Activated naive CD4-positive, alpha-beta T cell treated with Interleukin-2 at 50 U/mL for 16 hours (primary cell): ENCODE measurements around the gene MYO9B.
"Not testable (repeated sequence)": the region's sequence is repeated elsewhere in the genome, so short reads cannot be mapped to it uniquely, and the experiment has no call there.

Experiments
- DNase-seq: peaks from one replicate; pipeline ENCODE4 v3.0.0-alpha.2; 2020

Gene MYO9B

GRCh38 chr19:17094694-17095093 lies 19.1 kb downstream of the MYO9B start:
- DNase-seq = not testable (repeated sequence)

GRCh38 chr19:17095141-17095919 lies 19.8 kb downstream of the MYO9B start:
- no peak for DNase-seq

DNA sequence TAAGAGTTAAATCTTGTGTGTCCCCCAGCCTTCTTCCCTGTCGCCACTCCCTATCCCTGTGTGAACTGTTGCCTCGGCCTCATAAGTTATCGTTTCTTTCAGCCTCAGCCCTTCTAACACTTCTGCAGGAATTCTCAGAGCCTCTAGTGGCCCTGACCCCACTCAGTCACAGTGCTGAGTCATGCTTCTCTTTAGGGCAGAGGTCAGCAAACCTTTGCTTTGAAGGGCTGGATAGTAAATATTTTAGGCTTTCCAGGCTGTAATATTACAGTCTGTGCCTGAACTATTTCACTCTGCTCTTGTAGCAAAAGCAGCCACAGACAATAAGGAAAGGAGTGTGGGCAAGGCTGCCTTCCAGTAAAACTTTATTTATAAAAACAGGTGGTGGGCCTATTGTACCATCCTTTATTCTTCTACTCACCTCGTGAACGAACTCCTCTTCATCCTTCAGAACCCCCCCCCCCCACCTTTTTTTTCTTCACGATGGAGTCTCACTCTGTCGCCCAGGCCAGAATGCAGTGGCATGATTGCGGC lies 22.1 kb downstream of the MYO9B start:
- no peak for DNase-seq

DNA sequence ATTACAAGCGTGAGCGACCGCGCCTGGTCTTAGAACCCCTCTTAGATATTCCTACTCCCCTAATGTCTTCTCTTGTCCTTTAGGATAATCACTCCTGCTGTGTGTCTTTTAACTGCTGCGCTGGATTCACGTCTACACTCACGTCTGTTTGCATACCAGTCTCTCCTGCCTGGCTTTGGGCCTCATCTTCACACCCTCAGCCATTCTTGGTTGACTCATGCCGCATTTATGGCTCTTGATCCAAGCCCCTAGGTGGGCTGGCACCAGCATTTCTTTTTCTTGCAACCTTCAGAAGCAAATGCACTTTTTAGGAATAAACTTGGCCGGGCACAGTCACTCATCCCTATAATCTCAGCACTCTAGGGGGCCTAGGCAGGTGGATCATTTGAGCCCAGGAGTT lies 22.7 kb downstream of the MYO9B start:
- no peak for DNase-seq

DNA sequence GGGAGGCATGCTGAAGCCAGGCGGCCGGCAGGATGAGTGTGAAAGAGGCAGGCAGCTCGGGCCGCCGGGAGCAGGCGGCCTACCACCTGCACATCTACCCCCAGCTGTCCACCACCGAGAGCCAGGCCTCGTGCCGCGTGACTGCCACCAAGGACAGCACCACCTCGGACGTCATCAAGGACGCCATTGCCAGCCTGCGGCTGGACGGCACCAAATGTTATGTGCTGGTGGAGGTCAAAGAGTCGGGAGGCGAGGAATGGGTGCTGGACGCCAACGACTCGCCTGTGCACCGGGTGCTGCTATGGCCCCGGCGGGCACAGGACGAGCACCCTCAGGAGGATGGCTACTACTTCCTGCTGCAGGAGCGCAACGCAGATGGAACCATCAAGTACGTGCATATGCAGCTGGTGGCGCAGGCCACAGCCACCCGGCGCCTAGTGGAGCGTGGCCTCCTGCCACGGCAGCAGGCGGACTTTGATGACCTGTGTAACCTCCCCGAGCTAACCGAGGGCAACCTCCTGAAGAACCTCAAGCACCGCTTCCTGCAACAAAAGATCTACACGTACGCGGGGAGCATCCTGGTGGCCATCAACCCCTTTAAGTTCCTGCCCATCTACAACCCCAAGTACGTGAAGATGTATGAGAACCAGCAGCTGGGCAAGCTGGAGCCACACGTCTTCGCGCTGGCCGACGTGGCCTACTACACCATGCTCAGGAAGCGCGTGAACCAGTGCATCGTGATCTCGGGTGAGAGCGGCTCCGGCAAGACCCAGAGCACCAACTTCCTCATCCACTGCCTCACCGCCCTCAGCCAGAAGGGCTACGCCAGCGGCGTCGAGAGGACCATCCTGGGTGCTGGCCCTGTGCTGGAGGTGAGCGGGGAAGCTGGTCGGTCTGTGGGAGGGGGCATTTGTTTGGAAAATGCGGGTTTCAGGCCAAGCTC lies 26.4 kb downstream of the MYO9B start:
- no peak for DNase-seq

- no peak for DNase-seq
Observed at GRCh38 chr19:17103177-17103576, 27.6 kb downstream of the MYO9B start.

DNA sequence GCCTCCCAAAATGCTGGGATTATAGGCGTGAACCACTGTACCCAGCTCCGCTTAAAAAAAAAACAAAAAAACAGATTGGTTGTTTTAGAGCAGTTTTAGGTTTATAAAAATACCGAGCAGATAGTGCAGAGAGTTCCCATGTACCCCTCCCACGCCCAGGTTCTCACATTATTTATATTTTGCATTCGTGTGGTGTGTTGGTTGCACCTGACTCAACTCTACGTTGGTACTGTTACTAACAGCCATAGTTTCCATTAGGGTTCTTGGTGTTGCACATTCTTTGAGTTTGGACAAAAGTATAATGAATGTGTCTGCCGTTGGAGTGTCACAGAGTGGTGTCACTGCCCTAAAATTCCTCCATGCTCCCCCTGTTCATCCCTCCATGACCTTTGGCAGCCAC lies 29.1 kb downstream of the MYO9B start:
- DNase-seq = no peak

DNA sequence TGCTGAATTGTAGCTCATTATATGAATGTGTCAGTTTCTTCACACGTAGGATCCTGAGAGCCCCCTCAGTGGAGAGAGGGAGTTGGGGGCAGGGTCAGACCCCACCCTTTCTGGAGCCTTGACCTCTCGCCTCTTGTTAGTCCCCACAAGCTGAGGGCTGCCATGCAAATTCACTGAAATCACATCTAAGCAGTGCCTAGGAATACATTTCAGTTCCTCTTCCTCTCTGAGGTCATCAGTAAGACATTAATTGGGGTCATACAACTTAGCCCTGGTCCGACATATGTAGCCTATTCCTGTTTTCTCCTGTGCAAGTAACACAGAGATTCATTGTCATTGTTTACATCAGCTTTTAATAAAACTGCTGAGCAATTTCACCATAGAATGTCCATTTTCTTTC lies 30.0 kb downstream of the MYO9B start:
- DNase-seq = no peak

- DNase-seq = not testable (repeated sequence)
Observed at GRCh38 chr19:17106964-17107363, 31.4 kb downstream of the MYO9B start.

GRCh38 chr19:17107546-17108452 lies 32.2 kb downstream of the MYO9B start:
- DNase-seq = no peak

DNA sequence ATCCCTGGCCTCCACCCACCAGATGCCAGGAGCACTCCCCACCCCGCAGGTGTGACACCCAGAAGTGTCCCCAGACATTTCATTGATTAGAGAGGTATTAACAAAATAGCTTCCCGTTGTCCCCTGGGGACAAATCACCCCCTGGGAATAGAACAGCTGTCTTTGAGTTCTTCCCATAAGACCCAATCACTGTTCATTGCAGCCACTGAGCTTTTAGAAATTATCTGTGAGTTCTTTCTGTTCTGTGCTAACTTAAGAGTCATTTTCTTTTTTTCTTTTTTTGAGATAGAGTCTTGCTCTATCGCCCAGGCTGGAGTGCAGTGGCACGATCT lies 32.8 kb downstream of the MYO9B start:
- DNase-seq = no peak

- DNase-seq = no peak
Observed at GRCh38 chr19:17109300-17109699, 33.7 kb downstream of the MYO9B start.

DNA sequence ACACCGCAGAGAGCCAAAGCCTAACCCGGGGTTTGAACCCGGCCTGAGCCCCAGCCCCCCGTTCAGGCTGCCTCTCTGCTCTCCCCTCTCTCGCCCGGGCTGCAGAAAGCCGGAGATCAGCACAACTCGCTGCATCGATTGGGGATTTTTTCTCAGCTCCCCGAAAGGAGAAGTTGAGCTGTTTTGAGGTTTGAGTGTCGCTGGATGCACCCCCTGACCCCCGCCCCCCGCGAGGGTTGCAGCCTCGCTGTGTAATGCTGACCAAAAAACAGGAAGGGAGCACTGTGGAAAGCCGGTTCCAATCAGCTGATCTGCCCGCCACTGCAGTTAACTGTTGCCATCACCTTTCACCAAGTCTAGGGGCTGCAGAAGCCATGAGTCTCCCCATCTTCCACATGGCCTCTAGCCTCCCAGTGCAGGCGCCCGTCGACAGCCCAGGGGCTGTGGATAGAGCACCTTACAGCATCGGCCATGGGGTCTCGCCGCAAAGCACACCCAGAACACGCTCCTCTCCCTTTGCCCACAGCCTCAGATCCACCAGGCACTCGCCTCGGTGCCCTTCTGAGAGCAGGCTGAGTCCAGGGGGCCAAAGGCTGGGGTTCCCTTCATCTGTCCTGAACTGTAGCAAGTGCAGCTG lies 34.5 kb downstream of the MYO9B start:
- no peak for DNase-seq

GRCh38 chr19:17110599-17110966 lies 35.0 kb downstream of the MYO9B start:
- no peak for DNase-seq

- DNase-seq = no peak
Observed at GRCh38 chr19:17111766-17112165, 36.2 kb downstream of the MYO9B start.

GRCh38 chr19:17112271-17112670 lies 36.7 kb downstream of the MYO9B start:
- no peak for DNase-seq

DNA sequence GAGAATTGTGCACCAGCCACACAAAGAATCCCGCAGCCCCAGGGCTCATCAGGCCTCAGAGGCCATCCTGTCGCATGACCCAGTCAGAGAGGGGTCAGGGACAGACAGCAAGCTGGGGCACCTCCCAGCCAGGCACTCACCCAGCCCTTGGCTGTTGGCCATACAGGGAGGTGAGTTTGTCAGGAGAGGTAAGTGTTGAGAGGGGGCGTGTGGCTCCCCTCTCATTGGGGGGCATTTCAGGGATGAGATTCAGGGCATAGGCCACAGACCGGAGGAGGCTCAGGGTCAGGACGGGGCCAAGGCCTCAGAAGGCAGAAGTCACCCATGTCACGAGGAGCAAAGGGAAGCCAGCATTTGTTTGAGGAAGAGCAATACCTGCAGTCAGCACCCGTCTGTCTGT lies 37.1 kb downstream of the MYO9B start:
- DNase-seq = no peak

DNA sequence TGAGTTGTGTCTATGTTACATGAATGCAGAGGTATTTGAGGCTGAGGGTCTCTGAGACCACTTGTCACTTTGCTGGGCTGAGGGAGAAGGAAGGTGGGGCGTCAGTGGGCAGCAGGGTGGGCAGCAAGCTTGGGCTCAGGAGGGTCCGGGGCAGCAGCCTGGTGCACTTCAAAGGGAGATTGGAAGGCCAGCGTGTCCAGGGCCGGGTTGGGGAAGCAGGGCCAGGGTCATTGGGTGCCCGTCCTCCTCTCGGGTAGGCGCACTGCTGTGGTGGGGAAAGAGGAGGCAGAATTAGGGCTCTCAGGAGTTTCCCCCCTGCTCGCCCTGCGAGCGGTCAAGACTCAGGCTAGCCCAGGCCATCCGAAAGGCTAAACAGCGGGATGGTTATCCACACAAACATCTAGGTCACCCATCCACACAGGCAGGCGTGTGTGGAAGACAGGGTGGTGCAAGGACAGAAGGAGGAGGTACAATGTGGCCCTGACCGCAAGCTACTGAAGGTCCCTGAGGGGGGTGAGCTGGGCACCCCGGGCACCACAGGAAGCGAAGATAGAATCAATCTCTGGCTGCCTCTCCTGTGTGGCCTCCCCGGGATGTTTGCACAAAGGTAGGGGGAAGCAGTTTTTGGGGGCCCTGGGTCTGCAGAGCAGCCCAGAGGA lies 37.7 kb downstream of the MYO9B start:
- no peak for DNase-seq

DNA sequence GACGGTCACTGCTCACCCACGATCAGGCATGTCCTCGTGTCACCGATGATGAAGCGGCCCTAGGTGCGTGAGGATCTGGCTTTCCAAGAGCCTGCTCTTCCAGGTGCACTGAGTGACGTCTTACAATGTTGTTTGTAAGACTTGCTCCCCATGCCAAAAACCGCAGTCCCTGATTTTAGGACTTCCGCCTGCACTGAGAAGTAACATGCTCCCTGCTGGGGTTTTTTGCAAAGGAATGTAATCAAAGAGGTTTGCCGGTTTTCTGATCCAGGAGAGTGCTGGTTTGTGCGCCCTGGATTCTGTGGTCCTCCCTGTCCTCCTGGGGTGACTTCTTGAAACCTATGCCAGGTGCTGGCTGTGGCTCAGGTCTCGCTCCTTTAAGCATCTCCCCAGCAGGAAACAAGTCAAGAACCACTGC lies 38.8 kb downstream of the MYO9B start:
- no peak for DNase-seq

DNA sequence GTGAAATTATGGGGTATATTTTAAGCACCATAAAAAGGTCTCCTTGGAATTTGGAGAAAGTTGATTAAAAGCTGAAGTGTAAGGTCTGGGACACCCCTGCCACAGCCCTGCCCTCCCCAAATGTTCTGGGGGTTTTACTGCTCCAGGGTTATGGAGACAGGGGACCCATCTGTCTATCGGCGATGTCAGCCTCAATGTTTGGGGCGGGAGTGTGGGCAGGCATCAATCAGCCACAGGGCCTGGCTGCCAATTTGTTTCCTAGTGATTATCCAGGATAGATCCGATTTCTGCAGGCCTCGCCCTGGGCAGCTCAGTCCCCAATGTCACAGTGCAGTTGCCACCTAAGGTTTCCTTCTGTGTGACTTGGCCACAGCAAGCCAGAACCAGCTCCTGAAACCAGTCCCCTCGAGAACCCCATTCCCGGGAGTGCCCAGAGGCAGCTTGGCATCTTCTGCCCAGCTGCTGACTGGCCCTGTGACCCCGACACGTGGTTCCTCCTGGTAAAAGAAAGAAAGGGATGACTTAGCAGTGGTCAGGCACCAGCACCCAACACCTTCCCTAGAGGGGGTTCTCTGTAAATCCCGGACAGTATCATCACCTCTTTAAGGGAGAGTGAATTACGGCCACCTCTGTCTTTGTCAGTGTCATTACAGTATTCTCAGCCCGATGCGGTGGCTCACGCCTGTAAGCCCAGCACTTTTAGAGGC lies 41.6 kb downstream of the MYO9B start:
- DNase-seq = no peak

GRCh38 chr19:17118957-17119356 lies 43.4 kb downstream of the MYO9B start:
- no peak for DNase-seq
